Activated B cell treated with CpG ODN at 0.5 μM for 24 hours (primary cell): Measurements from ENCODE around the gene EVL. TPM values are rescaled to one million over a fixed set of nuclear protein-coding genes. Genes with fewer than 3 reads are reported as not detected.

Source experiments
- ATAC-seq: fragments of 200-7000 bp; cut with Tn5 transposase; one replicate; pipeline ENCODE4 v1.10.0; 2021; ENCODE audit warnings: low read depth, mild to moderate bottlenecking, moderate library complexity
- CTCF ChIA-PET: fragments of 350-600 bp; sonication (Branson Sonifier 250); formaldehyde crosslinking; loops from one replicate; lab custom pipeline; 2021; ENCODE audit warnings: antibody characterized with exemption; lab: Charles Lee
- POLR2A ChIA-PET: fragments of 350-600 bp; sonication (Branson Sonifier 250); formaldehyde crosslinking; loops from one replicate; lab custom pipeline; 2021; ENCODE audit warnings: antibody characterized with exemption; lab: Charles Lee
- DNase-seq: peaks from one replicate; pipeline ENCODE4 v3.0.0; 2022
- H3K27ac Mint-ChIP-seq: one replicate; pipeline ENCODE4 v1.8.0; 2020; ENCODE audit warnings: mixed read lengths
- H3K27me3 Mint-ChIP-seq: one replicate; pipeline ENCODE4 v1.8.0; 2021; ENCODE audit warnings: mixed read lengths
- H3K36me3 Mint-ChIP-seq: one replicate; pipeline ENCODE4 v1.8.0; 2021; ENCODE audit warnings: low read depth, mixed read lengths
- H3K4me1 Mint-ChIP-seq: one replicate; pipeline ENCODE4 v1.8.0; 2021; ENCODE audit warnings: mixed read lengths
- H3K4me3 Mint-ChIP-seq: one replicate; pipeline ENCODE4 v1.8.0; 2020; ENCODE audit warnings: mild to moderate bottlenecking, mixed read lengths
- H3K9me3 Mint-ChIP-seq: one replicate; pipeline ENCODE4 v1.8.0; 2020; ENCODE audit warnings: mixed read lengths
- CTCF ChIP-seq: fragments of 200-600 bp; IDR thresholded peaks from one replicate; pipeline ENCODE4 v1.8.0; 2022; ENCODE audit warnings: antibody characterized with exemption, mild to moderate bottlenecking
- intact Hi-C: fragments of 100-400 bp; cut with micrococcal nuclease; formaldehyde crosslinking; loops from one replicate; pipeline ENCODE4 v1.15.1; 2024
- total RNA-seq: library from RNA; stranded (reverse); gene quantifications from 2 replicates; pipeline ENCODE4 v1.2.3, GENCODE V29; 2022

Gene EVL
- total RNA-seq, 1 donor from 2014 or later, result 272 TPM

GRCh38 chr14:100078216-100078803 lies 13.1 kb downstream of the EVL start:
- peaks cover 96% of the 10 kb centered on the region for H3K4me1 Mint-ChIP-seq
- CTCF ChIA-PET, result interaction anchor here (1.3 to 1.6 kb wide), 2 partner anchors 22 to 30 kb away, joined by 3 to 9 read pairs; no protein-coding TSS in a partner anchor
- no peaks in the 10 kb centered on the region for H3K27me3 Mint-ChIP-seq
- peaks cover 69% of the 10 kb centered on the region for H3K36me3 Mint-ChIP-seq
- peak overlapping the region; percentile 29 for H3K4me3 Mint-ChIP-seq
- peak overlapping the region; percentile 80 for H3K27ac Mint-ChIP-seq
- DNase-seq (no peak), ATAC-seq (no peak)
- H3K9me3 Mint-ChIP-seq, result no peaks in the 10 kb centered on the region
- POLR2A ChIA-PET, result interaction anchor here (1.6 to 5.0 kb wide), 3 partner anchors 9 to 30 kb away, joined by 4 to 56 read pairs (median 14); partner anchors contain the start of gene EVL
- intact Hi-C loops, result no loop called here
- no peak for TF ChIP-seq CTCF

- intact Hi-C loops, result no loop called here
- peaks cover 70% of the 10 kb centered on the region for H3K36me3 Mint-ChIP-seq
- no peaks in the 10 kb centered on the region for H3K27me3 Mint-ChIP-seq
Measured at GRCh38 chr14:100078997-100079725, 13.9 kb downstream of the EVL start.

DNA sequence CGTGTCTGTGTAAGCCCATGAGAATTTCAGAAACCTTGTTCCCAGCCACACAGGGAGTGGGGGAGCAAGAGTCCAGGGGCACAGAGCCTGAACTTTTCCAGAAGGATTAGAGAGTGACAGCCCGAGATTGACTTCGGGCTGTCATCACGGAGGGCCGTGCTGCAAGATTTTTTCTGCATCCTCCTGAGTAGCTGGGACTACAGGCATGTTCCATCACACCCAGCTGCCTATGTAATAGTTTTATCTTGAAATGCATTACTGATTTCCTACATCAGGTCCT lies 14.4 kb downstream of the EVL start:
- Mint-ChIP-seq H3K27ac (peak overlapping the region; percentile 80), H3K4me1 (peaks cover 88% of the 10 kb centered on the region), H3K4me3 (peak overlapping the region; percentile 5), H3K36me3 (peaks cover 70% of the 10 kb centered on the region), H3K9me3 (no peaks in the 10 kb centered on the region), H3K27me3 (no peaks in the 10 kb centered on the region)
- ATAC-seq, result no peak
- intact Hi-C loops, result no loop called here
- TF ChIP-seq CTCF, result no peak
- no peak for DNase-seq
- POLR2A ChIA-PET, result interaction anchor here (1.7 to 5.0 kb wide), 2 partner anchors 11 to 14 kb away, joined by 14 to 56 read pairs; partner anchors contain the start of gene EVL
- CTCF ChIA-PET, result interaction anchor here (1.2 to 2.2 kb wide), 3 partner anchors 10 to 29 kb away, joined by 3 to 9 read pairs (median 5); no protein-coding TSS in a partner anchor

More at GRCh38 chr14:100078997-100079725, 13.9 kb downstream of the EVL start:
- DNase-seq (no peak), ATAC-seq (peak; percentile 60)
- ChIA-PET POLR2A (interaction anchor here (1.6 to 5.0 kb wide), 3 partner anchors 10 to 29 kb away, joined by 4 to 56 read pairs (median 14); partner anchors contain the start of gene EVL), CTCF (interaction anchor here (1.2 to 2.2 kb wide), 4 partner anchors 9 to 29 kb away, joined by 3 to 9 read pairs (median 4); no protein-coding TSS in a partner anchor)
- H3K9me3 Mint-ChIP-seq, result no peaks in the 10 kb centered on the region
- peak overlapping the region; percentile 49 for H3K4me3 Mint-ChIP-seq
- no peak for TF ChIP-seq CTCF
- H3K27ac Mint-ChIP-seq, result peak overlapping the region; percentile 80
- H3K4me1 Mint-ChIP-seq, result peaks cover 93% of the 10 kb centered on the region

DNA sequence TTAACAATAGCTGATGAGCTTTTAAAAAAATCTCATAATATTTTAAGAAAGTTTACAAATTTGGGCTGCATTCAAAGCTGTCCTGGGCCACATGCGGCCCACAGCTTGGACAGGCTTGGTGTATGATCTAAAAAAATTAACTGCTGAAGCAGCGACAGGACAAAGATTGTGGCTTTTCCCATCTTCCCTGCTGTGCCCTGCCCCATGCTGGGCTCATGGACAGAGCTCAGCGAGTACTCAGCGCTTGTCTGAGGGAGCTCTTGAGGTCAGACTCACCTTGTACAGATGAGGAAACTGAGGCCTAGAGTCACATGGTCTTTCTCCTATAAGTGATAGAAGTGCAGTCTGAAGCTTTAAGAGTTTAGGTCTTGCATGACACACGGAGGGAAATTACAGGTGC lies 15.0 kb downstream of the EVL start:
- intact Hi-C loops, result no loop called here
- Mint-ChIP-seq H3K36me3 (peaks cover 71% of the 10 kb centered on the region), H3K27ac (peak overlapping the region; percentile 80)

More for the DNA sequence above, 15.0 kb downstream of the EVL start:
- H3K4me3 Mint-ChIP-seq, result no peak overlapping the region
- DNase-seq (no peak), ATAC-seq (no peak)
- ChIA-PET POLR2A (interaction anchor here (2.6 to 5.0 kb wide), 2 partner anchors 14 to 23 kb away, joined by 10 to 56 read pairs; partner anchors contain the start of gene EVL), CTCF (interaction anchor here (1.2 to 2.2 kb wide), 4 partner anchors 10 to 45 kb away, joined by 3 to 9 read pairs (median 4); no protein-coding TSS in a partner anchor)
- no peaks in the 10 kb centered on the region for H3K27me3 Mint-ChIP-seq
- H3K9me3 Mint-ChIP-seq, result no peaks in the 10 kb centered on the region
- no peak for TF ChIP-seq CTCF
- H3K4me1 Mint-ChIP-seq, result peaks cover 83% of the 10 kb centered on the region
